ENCODE measurements around the gene THAP9.

GRCh38 chr4:82921795-82922194, 21.3 kb downstream of the THAP9 start:
- TF ChIP-seq POLR2A (IDR thresholded peaks at IDR 0.05; ENCODE audit: low read length) (no peak), GATA1 (IDR thresholded peaks at IDR 0.05; ENCODE audit: low read depth, low read length) (no peak)
